HepG2 (cell line): Measurements from ENCODE around the gene DCLRE1C. TPM values are rescaled to one million over a fixed set of nuclear protein-coding genes. Genes with fewer than 3 reads are reported as not detected.

Source experiments
- HIVEP1 ChIP-seq: sonication (generic); formaldehyde crosslinking; IDR thresholded peaks from 2 replicates; pipeline ENCODE4 v1.4.0; 2020; ENCODE audit warnings: mild to moderate bottlenecking, missing genetic modification reagents
- HNF1A ChIP-seq, 2 experiments: sonication (generic) in 1 of 2; formaldehyde crosslinking in 1 of 2; IDR thresholded peaks; 2 replicates each; pipeline versions ENCODE4 v1.4.0 to v1.6.1; 2016 to 2020; ENCODE audit warnings: borderline replicate concordance in 1 of 2, low read depth in 1 of 2, mild to moderate bottlenecking in 1 of 2, missing genetic modification reagents in 1 of 2
- RBFOX2 ChIP-seq: fragments of 200-400 bp; formaldehyde crosslinking; IDR thresholded peaks from 2 replicates; pipeline ENCODE4 v1.6.1; 2017; ENCODE audit warnings: low read depth, mild to moderate bottlenecking, low read length
- SMAD1 ChIP-seq: sonication (generic); formaldehyde crosslinking; IDR thresholded peaks from 2 replicates; pipeline ENCODE4 v1.4.0; 2020; ENCODE audit warnings: missing genetic modification reagents, low read depth, mild to moderate bottlenecking, borderline replicate concordance
- ZNF354B ChIP-seq: sonication (generic); formaldehyde crosslinking; IDR thresholded peaks from 2 replicates; pipeline ENCODE4 v1.8.0; 2022; ENCODE audit warnings: mild to moderate bottlenecking, missing genetic modification reagents
- ZNF451 ChIP-seq: sonication (generic); formaldehyde crosslinking; IDR thresholded peaks from 2 replicates; pipeline ENCODE4 v1.5.0; 2020; ENCODE audit warnings: mild to moderate bottlenecking, missing genetic modification reagents
- polyA plus RNA-seq, 8 experiments: library from polyadenylated mRNA; depleted of rRNA in 3 of 8; stranded (reverse) in 7 of 8; unstranded in 1 of 8; fragments of >200 nt; fragmentation: Illumina TruSeq in 4 of 8; extraction: Trizol in 4 of 8; gene quantifications; 2 replicates each; pipeline versions ENCODE4 v1.2.1 to v1.2.3, GENCODE V29; 2011 to 2016; ENCODE audit warnings: low read depth in 4 of 8, missing spikeins in 1 of 8, mixed read lengths in 1 of 8; ENCODE audit not compliant: insufficient read depth in 1 of 8
- total RNA-seq, 5 experiments: library from RNA; depleted of rRNA; stranded (reverse); fragments of >200 nt; fragmentation: Illumina TruSeq; extraction: Trizol; gene quantifications; 2 replicates each; pipeline ENCODE4 v1.2.3, GENCODE V29; 2016; ENCODE audit warnings: low read depth in 1 of 5
- TF ChIP-seq, protein P1 (sequence below): sonication (generic); formaldehyde crosslinking; IDR thresholded peaks from 2 replicates; pipeline ENCODE4 v1.8.1; 2023; ENCODE audit warnings: missing genetic modification reagents, mild to moderate bottlenecking, borderline replicate concordance
- TF ChIP-seq, protein P2 (sequence below): fragments of 450-650 bp; IDR thresholded peaks from 2 replicates; pipeline ENCODE4 v1.6.1; 2017; ENCODE audit warnings: mild to moderate bottlenecking
- TF ChIP-seq, protein P3 (sequence below): sonication (generic); formaldehyde crosslinking; IDR thresholded peaks from 2 replicates; pipeline ENCODE4; 2020; ENCODE audit warnings: missing genetic modification reagents, mild to moderate bottlenecking, borderline replicate concordance

The DCLRE1C gene
- total and polyA plus RNA-seq, 2 of the 13 experiments (the other 11 are each of a cell fraction or from before 2014, with no cell fraction given) = 3.0 to 10.3 TPM

DNA sequence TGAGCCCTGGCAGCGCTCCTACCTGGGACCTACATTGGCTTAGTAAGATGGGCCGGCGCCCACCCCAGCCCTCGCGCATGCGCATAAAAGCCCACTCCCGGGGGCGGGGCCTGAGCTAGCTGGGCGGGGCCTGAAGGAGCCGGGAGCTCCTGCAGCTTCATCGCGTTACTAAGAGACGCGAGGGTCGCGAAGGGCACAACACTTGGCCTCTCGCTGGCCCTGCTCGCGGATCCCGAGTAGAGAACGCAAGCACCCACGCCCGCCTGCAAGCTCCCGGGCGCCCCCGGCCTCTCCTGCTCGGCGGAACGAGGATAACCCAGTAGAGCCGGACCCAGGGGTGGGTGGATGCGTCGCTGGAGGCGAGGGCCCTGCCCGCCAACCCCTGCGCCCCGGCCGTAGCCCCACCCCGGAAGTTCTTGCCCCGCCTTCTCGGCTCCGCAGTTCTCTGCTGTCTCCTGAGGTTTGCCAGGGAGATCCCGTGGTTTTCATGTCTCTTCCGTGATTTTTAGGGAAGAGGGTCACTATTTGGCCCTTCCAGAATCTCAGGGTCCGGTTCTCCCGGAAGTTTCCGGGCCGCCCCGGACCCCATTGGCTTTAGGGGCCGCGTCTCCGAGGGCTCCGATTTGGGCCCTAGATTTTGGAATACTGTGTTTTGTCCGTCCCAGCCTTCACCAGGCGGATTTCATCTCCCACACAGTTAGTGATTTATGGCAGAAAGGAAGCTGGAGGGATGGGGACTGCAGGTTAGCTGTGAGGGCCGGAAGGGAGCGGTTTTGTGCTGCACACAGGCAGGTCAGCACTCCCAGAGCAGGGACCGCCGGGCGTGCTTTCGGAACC lies 5.5 kb upstream of the DCLRE1C start, which contains the start of gene MEIG1 (continued):
- 0 out of 2 replicates have a peak, but pooled peaks have one; percentile 35 for TF ChIP-seq HNF1A (IDR thresholded peaks at IDR 0.05; ENCODE audit: low read depth)
- TF ChIP-seq HNF1A (CRISPR knock-in tag; IDR thresholded peaks at IDR 0.05; ENCODE audit: borderline replicate concordance) = no peak
- TF ChIP-seq, protein P1, sequence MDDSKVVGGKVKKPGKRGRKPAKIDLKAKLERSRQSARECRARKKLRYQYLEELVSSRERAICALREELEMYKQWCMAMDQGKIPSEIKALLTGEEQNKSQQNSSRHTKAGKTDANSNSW = peak; percentile 53; the same call in 1 of the 2 replicates
- TF ChIP-seq, protein P2, sequence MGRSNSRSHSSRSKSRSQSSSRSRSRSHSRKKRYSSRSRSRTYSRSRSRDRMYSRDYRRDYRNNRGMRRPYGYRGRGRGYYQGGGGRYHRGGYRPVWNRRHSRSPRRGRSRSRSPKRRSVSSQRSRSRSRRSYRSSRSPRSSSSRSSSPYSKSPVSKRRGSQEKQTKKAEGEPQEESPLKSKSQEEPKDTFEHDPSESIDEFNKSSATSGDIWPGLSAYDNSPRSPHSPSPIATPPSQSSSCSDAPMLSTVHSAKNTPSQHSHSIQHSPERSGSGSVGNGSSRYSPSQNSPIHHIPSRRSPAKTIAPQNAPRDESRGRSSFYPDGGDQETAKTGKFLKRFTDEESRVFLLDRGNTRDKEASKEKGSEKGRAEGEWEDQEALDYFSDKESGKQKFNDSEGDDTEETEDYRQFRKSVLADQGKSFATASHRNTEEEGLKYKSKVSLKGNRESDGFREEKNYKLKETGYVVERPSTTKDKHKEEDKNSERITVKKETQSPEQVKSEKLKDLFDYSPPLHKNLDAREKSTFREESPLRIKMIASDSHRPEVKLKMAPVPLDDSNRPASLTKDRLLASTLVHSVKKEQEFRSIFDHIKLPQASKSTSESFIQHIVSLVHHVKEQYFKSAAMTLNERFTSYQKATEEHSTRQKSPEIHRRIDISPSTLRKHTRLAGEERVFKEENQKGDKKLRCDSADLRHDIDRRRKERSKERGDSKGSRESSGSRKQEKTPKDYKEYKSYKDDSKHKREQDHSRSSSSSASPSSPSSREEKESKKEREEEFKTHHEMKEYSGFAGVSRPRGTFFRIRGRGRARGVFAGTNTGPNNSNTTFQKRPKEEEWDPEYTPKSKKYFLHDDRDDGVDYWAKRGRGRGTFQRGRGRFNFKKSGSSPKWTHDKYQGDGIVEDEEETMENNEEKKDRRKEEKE = no peak
- TF ChIP-seq ZNF354B (CRISPR knock-in tag) = 0 out of 2 replicates have a peak, but pooled peaks have one; percentile 3
- TF ChIP-seq RBFOX2 = peak; percentile 88
- TF ChIP-seq, protein P3, sequence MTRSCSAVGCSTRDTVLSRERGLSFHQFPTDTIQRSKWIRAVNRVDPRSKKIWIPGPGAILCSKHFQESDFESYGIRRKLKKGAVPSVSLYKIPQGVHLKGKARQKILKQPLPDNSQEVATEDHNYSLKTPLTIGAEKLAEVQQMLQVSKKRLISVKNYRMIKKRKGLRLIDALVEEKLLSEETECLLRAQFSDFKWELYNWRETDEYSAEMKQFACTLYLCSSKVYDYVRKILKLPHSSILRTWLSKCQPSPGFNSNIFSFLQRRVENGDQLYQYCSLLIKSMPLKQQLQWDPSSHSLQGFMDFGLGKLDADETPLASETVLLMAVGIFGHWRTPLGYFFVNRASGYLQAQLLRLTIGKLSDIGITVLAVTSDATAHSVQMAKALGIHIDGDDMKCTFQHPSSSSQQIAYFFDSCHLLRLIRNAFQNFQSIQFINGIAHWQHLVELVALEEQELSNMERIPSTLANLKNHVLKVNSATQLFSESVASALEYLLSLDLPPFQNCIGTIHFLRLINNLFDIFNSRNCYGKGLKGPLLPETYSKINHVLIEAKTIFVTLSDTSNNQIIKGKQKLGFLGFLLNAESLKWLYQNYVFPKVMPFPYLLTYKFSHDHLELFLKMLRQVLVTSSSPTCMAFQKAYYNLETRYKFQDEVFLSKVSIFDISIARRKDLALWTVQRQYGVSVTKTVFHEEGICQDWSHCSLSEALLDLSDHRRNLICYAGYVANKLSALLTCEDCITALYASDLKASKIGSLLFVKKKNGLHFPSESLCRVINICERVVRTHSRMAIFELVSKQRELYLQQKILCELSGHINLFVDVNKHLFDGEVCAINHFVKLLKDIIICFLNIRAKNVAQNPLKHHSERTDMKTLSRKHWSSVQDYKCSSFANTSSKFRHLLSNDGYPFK (CRISPR knock-in tag) = peak; percentile 99
- TF ChIP-seq ZNF451 (CRISPR knock-in tag) = peak; percentile 6; the same call in 1 of the 2 replicates
- 0 out of 2 replicates have a peak, but pooled peaks have one; percentile 30 for TF ChIP-seq HIVEP1 (CRISPR knock-in tag)
- peak; percentile 58; the same call in 1 of the 2 replicates for TF ChIP-seq SMAD1 (CRISPR knock-in tag)
